Aorta (tissue), 5 donors: ENCODE data around the gene B4GALT3. TPM values are rescaled to one million over a fixed set of nuclear protein-coding genes. Genes with fewer than 3 reads are reported as not detected.
A peak's percentile ranks its signal among the peaks of the same experiment; 100 is the strongest.

Experiments used
- ATAC-seq: fragments of 200-7000 bp; cut with Tn5 transposase; one replicate; pipeline ENCODE4 v1.9.1; 2022; ENCODE audit warnings: moderate library complexity; ENCODE audit not compliant: low FRiP score
- DNase-seq, 2 donors: peaks; one replicate each; pipeline ENCODE4 v3.0.0-alpha.2; 2020
- H3K27ac ChIP-seq, 2 donors: one replicate each; pipeline ENCODE4 v1.5.1; 2013; ENCODE audit warnings: low read length in 2 of 2, mild to moderate bottlenecking in 2 of 2, moderate library complexity in 2 of 2, control low read depth in 1 of 2, inconsistent platforms in 1 of 2, low read depth in 1 of 2
- H3K27me3 ChIP-seq, 2 donors: one replicate each; pipeline ENCODE4 v1.6.1; 2013; ENCODE audit warnings: control low read depth in 1 of 2, low read length in 1 of 2, mild to moderate bottlenecking in 1 of 2, moderate library complexity in 1 of 2; ENCODE audit not compliant: insufficient read depth in 2 of 2, control insufficient read depth in 1 of 2
- H3K36me3 ChIP-seq, 2 donors: one replicate each; pipeline ENCODE4 v1.6.1; 2013; ENCODE audit warnings: control low read depth in 1 of 2, low read length in 1 of 2, mild to moderate bottlenecking in 1 of 2; ENCODE audit not compliant: insufficient read depth in 2 of 2, control insufficient read depth in 1 of 2
- H3K4me1 ChIP-seq, 2 donors: one replicate each; pipeline ENCODE4 v1.6.1; 2013; ENCODE audit warnings: low read length in 2 of 2, control low read depth in 1 of 2, mild to moderate bottlenecking in 1 of 2, moderate library complexity in 1 of 2; ENCODE audit not compliant: insufficient read depth in 2 of 2, control insufficient read depth in 1 of 2
- H3K4me3 ChIP-seq, 2 donors: one replicate each; pipeline ENCODE4 v1.5.1; 2013; ENCODE audit warnings: low read length in 2 of 2, control low read depth in 1 of 2, mild to moderate bottlenecking in 1 of 2
- H3K9me3 ChIP-seq: one replicate; pipeline ENCODE4 v1.6.1; 2013; ENCODE audit warnings: mild to moderate bottlenecking, low read length; ENCODE audit not compliant: control insufficient read depth
- WGBS, 2 donors: extraction: QIAGEN DNeasy Blood & Tissue Kit; methylation state at CpG; one replicate each; pipeline ENCODE4 v1.1.7; 2013; 5-methylcytosine and 5-hydroxymethylcytosine counted together
- intact Hi-C, 2 donors: fragments of 100-400 bp; cut with DNase I; formaldehyde crosslinking; loops; one replicate each; pipeline versions ENCODE4 v1.14.2 to v1.15.0; 2022
- polyA plus RNA-seq, 2 donors: library from polyadenylated mRNA; stranded (reverse); fragments of 200-250 nt; gene quantifications; one replicate each; pipeline ENCODE4 v1.2.3, GENCODE V29; 2013
- total RNA-seq, 2 donors: library from RNA; stranded (reverse); fragmentation: NEBNext Ultra II Directional; extraction: Animal tissue kit (Norgen Biotek cat#: 25700); gene quantifications; one replicate each; pipeline ENCODE4 v1.2.1, GENCODE V29; 2021
- donor health status: healthy with polysubstance abuse.
- donor health status: Bipolar disorder and iron deficiency.
- donor health status: DM: no; HTN: no; CAD: no.
- donor health status: DM: no; HTN: no; CAD: no.
- donor health status: DM: yes; HTN: yes; CAD: no.

The B4GALT3 gene
- total and polyA plus RNA-seq, 4 donors: 13.9 to 29.8 (median 24.9) TPM

DNA sequence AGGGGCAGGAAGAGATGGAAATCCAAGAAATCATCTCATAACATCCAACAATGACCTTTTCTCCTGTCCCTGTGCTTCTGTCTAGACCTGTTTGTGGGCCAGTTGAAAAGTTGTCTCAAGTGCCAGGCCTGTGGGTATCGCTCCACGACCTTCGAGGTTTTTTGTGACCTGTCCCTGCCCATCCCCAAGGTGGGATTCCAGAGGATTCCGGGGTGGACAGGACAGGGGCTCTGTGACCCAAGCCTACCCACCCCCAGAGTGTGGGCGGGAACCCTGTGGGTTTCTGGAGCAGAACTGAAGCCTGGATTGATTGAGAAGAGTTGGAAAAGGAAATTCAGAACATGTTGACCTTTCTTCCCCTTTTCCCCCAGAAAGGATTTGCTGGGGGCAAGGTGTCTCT lies 13.5 kb downstream of the B4GALT3 start:
- intact Hi-C loops: no loop called here
- Histone ChIP-seq H3K4me1 (no peaks in the 10 kb centered on the region), H3K27me3 (no peaks in the 10 kb centered on the region), H3K36me3 (no peaks in the 10 kb centered on the region), H3K4me3 (no peak overlapping the region), H3K27ac (no peak overlapping the region), H3K9me3 (no peaks in the 10 kb centered on the region)
- DNase-seq (peak; percentile 21 to 44), ATAC-seq (no peak)
- WGBS, 2 donors: 91 to 95% methylated on average over 5 of the region's 5 CpGs

DNA sequence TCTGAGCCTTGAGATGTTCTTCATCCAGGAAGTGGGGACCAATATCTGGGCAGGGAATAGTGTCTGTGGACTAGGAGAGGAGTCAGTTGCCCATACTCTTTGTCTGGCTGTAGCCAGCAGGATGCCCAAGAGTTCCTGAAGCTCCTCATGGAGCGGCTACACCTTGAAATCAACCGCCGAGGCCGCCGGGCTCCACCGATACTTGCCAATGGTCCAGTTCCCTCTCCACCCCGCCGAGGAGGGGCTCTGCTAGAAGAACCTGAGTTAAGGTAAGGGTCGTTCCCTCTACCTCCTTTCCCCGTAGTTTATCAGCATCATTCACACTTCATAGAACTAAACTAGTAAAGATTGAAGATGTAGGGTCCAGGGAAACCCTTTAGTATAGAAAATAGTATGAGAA lies 14.5 kb downstream of the B4GALT3 start:
- Histone ChIP-seq H3K4me3 (no peak overlapping the region), H3K27ac (no peak overlapping the region), H3K36me3 (no peaks in the 10 kb centered on the region), H3K4me1 (no peaks in the 10 kb centered on the region), H3K27me3 (no peaks in the 10 kb centered on the region), H3K9me3 (no peaks in the 10 kb centered on the region)
- ATAC-seq (no peak), DNase-seq (peak in 1 of 2 donors; percentile 36)
- 88 to 93% methylated on average over 10 of the region's 10 CpGs for WGBS, 2 donors
- intact Hi-C loops: no loop called here

DNA sequence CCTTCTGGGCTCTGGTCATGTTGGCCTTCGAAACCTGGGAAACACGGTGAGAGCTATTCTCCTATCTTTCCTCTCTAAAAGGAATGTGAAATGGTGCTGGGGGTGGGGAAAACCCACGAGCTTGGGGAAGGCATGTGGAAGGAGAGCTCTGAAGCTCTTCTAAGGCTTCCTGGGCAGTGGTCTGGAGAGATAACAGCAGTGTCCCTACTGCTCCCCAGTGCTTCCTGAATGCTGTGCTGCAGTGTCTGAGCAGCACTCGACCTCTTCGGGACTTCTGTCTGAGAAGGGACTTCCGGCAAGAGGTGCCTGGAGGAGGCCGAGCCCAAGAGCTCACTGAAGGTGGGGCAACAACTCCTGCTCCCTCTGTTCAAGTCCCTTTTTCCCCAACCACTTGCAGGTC lies 15.3 kb downstream of the B4GALT3 start:
- intact Hi-C loops: no loop called here
- Histone ChIP-seq H3K27me3 (no peaks in the 10 kb centered on the region), H3K9me3 (no peaks in the 10 kb centered on the region), H3K27ac (no peak overlapping the region), H3K36me3 (no peaks in the 10 kb centered on the region), H3K4me3 (no peak overlapping the region), H3K4me1 (no peaks in the 10 kb centered on the region)
- DNase-seq: peak; percentile 23 to 34
- 76 to 79% methylated on average over 7 of the region's 7 CpGs for WGBS, 2 donors
- ATAC-seq: no peak

DNA sequence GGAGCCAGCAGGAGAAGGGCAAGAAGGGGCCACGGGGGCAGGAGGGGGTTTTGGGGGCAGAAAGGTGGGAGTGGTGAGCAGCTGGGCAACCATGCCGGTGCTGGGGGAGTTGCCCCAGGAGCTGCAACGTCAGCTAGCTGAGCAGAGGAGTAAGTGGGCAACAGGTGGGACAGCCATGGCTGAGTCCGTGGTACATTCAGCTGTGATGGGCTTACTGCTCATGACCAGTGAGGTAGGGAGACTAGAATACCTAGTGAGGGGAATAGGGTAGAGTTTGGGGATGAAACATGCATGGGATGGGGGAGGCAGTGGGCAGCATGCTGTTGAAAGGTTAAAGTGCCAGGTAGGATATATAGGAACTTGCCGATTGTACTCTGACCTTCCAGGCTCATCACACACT lies 15.7 kb downstream of the B4GALT3 start:
- Histone ChIP-seq H3K27me3 (no peaks in the 10 kb centered on the region), H3K4me1 (no peaks in the 10 kb centered on the region), H3K36me3 (no peaks in the 10 kb centered on the region), H3K9me3 (no peaks in the 10 kb centered on the region), H3K27ac (no peak overlapping the region), H3K4me3 (no peak overlapping the region)
- DNase-seq (peak in 1 of 2 donors; percentile 8), ATAC-seq (no peak)
- intact Hi-C loops: no loop called here
- 82 to 85% methylated on average over 5 of the region's 5 CpGs for WGBS, 2 donors

DNA sequence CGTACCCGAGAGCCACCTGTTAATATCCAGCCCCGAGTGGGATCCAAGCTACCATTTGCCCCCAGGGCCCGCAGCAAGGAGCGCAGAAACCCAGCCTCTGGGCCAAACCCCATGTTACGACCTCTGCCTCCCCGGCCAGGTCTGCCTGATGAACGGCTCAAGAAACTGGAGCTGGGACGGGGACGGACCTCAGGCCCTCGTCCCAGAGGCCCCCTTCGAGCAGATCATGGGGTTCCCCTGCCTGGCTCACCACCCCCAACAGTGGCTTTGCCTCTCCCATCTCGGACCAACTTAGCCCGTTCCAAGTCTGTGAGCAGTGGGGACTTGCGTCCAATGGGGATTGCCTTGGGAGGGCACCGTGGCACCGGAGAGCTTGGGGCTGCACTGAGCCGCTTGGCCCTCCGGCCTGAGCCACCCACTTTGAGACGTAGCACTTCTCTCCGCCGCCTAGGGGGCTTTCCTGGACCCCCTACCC lies 16.6 kb downstream of the B4GALT3 start:
- Histone ChIP-seq H3K4me1 (no peaks in the 10 kb centered on the region), H3K27ac (no peak overlapping the region), H3K9me3 (no peaks in the 10 kb centered on the region), H3K4me3 (no peak overlapping the region), H3K36me3 (no peaks in the 10 kb centered on the region), H3K27me3 (no peaks in the 10 kb centered on the region)
- intact Hi-C loops: no loop called here
- ATAC-seq (no peak), DNase-seq (peak; percentile 38 to 46)
- WGBS, 2 donors: 90% methylated on average over 22 of the region's 22 CpGs

GRCh38 chr1:161159913-161160243 lies 17.4 kb downstream of the B4GALT3 start:
- Histone ChIP-seq H3K36me3 (no peaks in the 10 kb centered on the region), H3K27ac (no peak overlapping the region), H3K4me1 (no peaks in the 10 kb centered on the region), H3K9me3 (no peaks in the 10 kb centered on the region), H3K27me3 (no peaks in the 10 kb centered on the region), H3K4me3 (peak overlapping the region; percentile 23 to 61)
- no peak for DNase-seq
- WGBS, 2 donors: 2 to 3% methylated on average over 11 of the region's 11 CpGs
- ATAC-seq: no peak
- intact Hi-C loops: loop anchor here in 1 of 2 donors (2.0 kb wide), 1 partner anchor 27 kb away; the partner anchor contains the start of gene DEDD

- peak; percentile 96 to 98 for DNase-seq
- Histone ChIP-seq H3K36me3 (no peaks in the 10 kb centered on the region), H3K4me1 (peaks cover 0 to 1% of the 10 kb centered on the region in 2 donors), H3K27me3 (no peaks in the 10 kb centered on the region), H3K27ac (peak within 1 kb of the TSS in 1 of 2 donors; percentile 82), H3K4me3 (peak within 1 kb of the TSS; percentile 23 to 61), H3K9me3 (no peaks in the 10 kb centered on the region)
- peak; percentile 97 for ATAC-seq
- intact Hi-C loops: loop anchor here in 1 of 2 donors (2.0 kb wide), 1 partner anchor 26 kb away; the partner anchor contains the start of gene DEDD
- WGBS, 2 donors: 1% methylated on average over 59 to 60 of the region's 60 CpGs
These were observed 18.0 kb downstream of the B4GALT3 start, which contains the start of gene USP21 for GRCh38 chr1:161159087-161159912. Gene USP21 (plus strand): TSS chr1:161159500. CDS start chr1:161160641, 1,141 bp downstream.

DNA sequence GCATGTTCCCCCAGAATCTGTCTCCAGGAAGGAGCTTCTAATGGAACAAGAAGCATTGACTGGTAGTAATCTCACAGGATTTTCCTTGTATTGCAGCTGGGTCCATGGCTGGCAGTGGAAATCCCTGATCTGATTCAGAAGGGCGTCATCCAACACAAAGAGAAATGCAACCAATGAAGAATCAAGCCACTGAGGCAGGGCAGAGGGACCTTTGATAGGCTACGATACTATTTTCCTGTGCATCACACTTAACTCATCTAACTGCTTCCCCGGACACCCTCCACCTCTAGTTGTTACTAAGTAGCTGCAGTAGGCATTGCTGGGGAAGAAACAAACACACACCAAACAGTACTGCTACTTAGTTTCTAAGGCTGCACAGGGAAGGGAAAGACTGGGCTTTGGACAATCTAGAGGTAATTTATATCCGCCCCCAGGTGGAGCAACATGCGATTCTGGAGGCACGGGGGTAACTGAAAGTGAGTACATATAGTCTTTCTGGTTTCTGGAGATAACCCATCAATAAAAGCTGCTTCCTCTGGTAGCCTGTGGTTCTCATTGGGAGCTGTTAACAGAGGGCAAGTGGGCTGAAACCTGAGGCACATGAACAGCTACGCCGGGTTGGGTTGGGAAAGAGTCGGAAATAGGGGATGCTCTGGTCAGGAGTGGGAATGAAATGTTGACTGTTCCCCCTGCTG lies 18.8 kb downstream of the B4GALT3 start:
- Histone ChIP-seq H3K4me1 (peaks cover 0 to 1% of the 10 kb centered on the region in 2 donors), H3K27me3 (no peaks in the 10 kb centered on the region), H3K4me3 (peak overlapping the region in 1 of 2 donors; percentile 61), H3K27ac (peak overlapping the region in 1 of 2 donors; percentile 82), H3K9me3 (no peaks in the 10 kb centered on the region), H3K36me3 (no peaks in the 10 kb centered on the region)
- intact Hi-C loops: loop anchor here in 1 of 2 donors (2.0 kb wide), 1 partner anchor 26 kb away; the partner anchor contains the start of gene DEDD
- WGBS, 2 donors: 73% methylated on average over 9 of the region's 9 CpGs
- ATAC-seq (no peak), DNase-seq (peak in 1 of 2 donors; percentile 8)
